GM19455 (cell line): ENCODE data around the gene TMEM91.

Experiments
- ATAC-seq: cut with Tn5 transposase; IDR thresholded peaks from one replicate; pipeline ENCODE4 v1.9.1; 2021; ENCODE audit not compliant: unreplicated experiment

The TMEM91 gene

GRCh38 chr19:41427647-41428480, 51.5 kb downstream of the TMEM91 start:
- no peak for ATAC-seq

- no peak for ATAC-seq
Observed at GRCh38 chr19:41428481-41428859, 52.1 kb downstream of the TMEM91 start.

- ATAC-seq: no peak
Observed at GRCh38 chr19:41430922-41431321, 54.6 kb downstream of the TMEM91 start.

DNA sequence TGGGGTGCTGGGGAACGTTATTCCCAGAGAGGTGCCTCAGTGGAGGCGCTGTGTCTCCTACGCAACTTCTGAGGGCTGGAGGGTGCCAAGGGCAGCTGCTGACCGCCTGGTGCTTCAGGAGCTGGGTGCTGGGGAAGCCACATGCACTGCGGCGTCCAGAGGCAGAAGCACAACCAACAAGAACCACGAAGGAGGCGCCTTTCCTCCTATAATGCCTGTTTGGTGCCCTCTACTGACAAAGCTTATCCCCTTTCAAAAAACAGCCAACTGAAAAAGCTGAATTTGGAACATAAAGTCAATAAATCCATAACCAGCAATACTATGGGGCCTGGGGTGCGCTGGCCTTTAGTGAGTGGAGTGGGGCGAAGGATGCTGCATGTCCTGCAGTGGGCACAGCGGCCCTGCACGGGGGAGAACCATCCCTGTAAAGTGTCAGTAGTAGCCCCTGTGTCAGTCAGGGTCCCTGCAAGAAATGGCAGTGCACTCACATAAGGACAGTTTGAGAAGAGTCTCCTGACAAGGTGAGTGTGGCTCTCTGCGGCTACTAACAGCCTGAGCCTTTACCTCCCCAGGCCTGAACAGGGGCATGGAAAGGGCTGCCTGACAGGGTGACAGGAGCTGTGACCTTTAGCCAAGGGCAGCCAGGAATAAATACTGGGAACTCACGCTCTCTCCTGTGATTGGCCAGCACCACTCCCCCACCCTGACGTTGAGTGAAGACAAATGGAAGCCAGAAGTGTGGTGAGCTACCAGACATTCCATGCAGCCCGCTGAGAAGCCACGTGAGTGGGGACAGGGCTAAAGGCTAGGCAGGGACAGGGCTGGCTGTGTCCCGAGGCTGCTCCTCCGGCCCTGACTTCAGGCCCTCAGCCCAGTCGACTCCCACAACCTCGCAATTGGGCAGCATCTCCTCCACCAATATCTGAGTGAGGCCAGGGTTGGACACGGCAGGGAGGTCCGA, 55.4 kb downstream of the TMEM91 start:
- no peak for ATAC-seq

DNA sequence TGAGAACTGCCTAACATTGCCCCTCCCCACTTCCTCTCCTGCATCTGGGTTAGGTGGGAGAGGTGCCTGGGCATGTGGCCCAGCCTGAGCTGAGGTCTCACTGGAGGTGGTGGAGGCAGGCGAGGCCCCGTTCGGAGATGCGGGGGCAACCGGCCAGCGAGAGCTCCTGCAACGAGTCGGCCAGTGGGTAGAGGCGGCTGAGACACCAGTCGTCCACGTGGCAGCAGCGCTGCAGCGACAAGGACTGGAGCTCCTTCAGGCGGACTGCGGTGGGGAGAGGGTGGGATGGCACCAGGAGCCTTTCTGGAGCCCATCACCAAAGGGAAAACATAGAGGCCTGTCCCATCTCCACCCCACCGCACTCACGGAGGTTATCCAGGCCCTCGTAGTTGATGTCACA, 56.8 kb downstream of the TMEM91 start:
- no peak for ATAC-seq
